IMR-90 (cell line): ENCODE data around the gene H2BK1. TPM values are rescaled to one million over a fixed set of nuclear protein-coding genes. Genes with fewer than 3 reads are reported as not detected.

Source experiments
- ATAC-seq: fragments of 200-7000 bp; cut with Tn5 transposase; 2 replicates; pipeline ENCODE4 v1.9.1; 2020; ENCODE audit warnings: low read depth, mild to moderate bottlenecking, moderate library complexity
- BruUV-seq: library from RNA; stranded (reverse); fragments of 400-500 nt; replicated peaks from 2 replicates; lab custom pipeline; 2021; lab: Mats Ljungman, UMichigan
- CTCF ChIA-PET: fragments of 300-600 bp; formaldehyde crosslinking; extraction: SDS; loops from one replicate; lab custom pipeline; 2021; ENCODE audit warnings: antibody characterized with exemption; lab: Yijun Ruan, JAX
- POLR2A ChIA-PET: fragments of 300-600 bp; sonication (Branson Sonifier 250); formaldehyde crosslinking; loops from one replicate; lab custom pipeline; 2022; ENCODE audit warnings: antibody characterized with exemption; ENCODE audit not compliant: unreplicated experiment; lab: Charles Lee
- DNase-seq: peaks from one replicate; pipeline ENCODE4 v3.0.0; 2013
- H2AFZ ChIP-seq: replicated peaks from 2 replicates; pipeline ENCODE3; 2013; ENCODE audit warnings: low read length, mild to moderate bottlenecking; ENCODE audit not compliant: poor library complexity
- H2AK5ac ChIP-seq: 2 replicates; pipeline ENCODE4 v1.6.1; 2013; ENCODE audit warnings: low read depth, low read length, inconsistent platforms
- H2AK9ac ChIP-seq: replicated peaks from 2 replicates; pipeline ENCODE3; 2013; ENCODE audit warnings: mild to moderate bottlenecking, low read depth, low read length, moderate library complexity; ENCODE audit not compliant: poor library complexity
- H2BK120ac ChIP-seq: 2 replicates; pipeline ENCODE4 v1.6.1; 2013; ENCODE audit warnings: low read depth, low read length, inconsistent platforms
- H2BK15ac ChIP-seq: 3 replicates; pipeline ENCODE4 v1.6.1; 2013; ENCODE audit warnings: low read depth, low read length, inconsistent platforms
- H2BK20ac ChIP-seq: 2 replicates; pipeline ENCODE4 v1.6.1; 2013; ENCODE audit warnings: low read depth, mild to moderate bottlenecking, inconsistent platforms, low read length, moderate library complexity
- H2BK5ac ChIP-seq: 2 replicates; pipeline ENCODE4 v1.6.1; 2013; ENCODE audit warnings: mild to moderate bottlenecking, low read depth, low read length, inconsistent platforms; ENCODE audit not compliant: poor library complexity, severe bottlenecking
- H3K14ac ChIP-seq: replicated peaks from 2 replicates; pipeline ENCODE4 v1.6.1; 2013; ENCODE audit warnings: low read depth, low read length, inconsistent platforms
- H3K18ac ChIP-seq: 2 replicates; pipeline ENCODE4 v1.6.1; 2013; ENCODE audit warnings: low read depth, low read length, control low read depth
- H3K23ac ChIP-seq: 2 replicates; pipeline ENCODE4 v1.6.1; 2013; ENCODE audit warnings: low read depth, low read length, inconsistent platforms
- H3K27ac ChIP-seq: 2 replicates; pipeline ENCODE4 v1.5.1; 2013; ENCODE audit warnings: mild to moderate bottlenecking, control low read depth, low read length; ENCODE audit not compliant: insufficient read depth
- H3K27me3 ChIP-seq: 2 replicates; pipeline ENCODE4 v1.6.1; 2013; ENCODE audit warnings: low read length; ENCODE audit not compliant: control insufficient read depth, insufficient read depth
- H3K36me3 ChIP-seq: 2 replicates; pipeline ENCODE4 v1.6.1; 2013; ENCODE audit warnings: low read length, mixed read lengths; ENCODE audit not compliant: control insufficient read depth, insufficient read depth
- H3K4ac ChIP-seq: 2 replicates; pipeline ENCODE4 v1.6.1; 2013; ENCODE audit warnings: low read depth, low read length, inconsistent platforms
- H3K4me1 ChIP-seq: 2 replicates; pipeline ENCODE4 v1.6.1; 2013; ENCODE audit warnings: low read length, mixed read lengths; ENCODE audit not compliant: control insufficient read depth, insufficient read depth
- H3K4me2 ChIP-seq: 2 replicates; pipeline ENCODE4 v1.6.1; 2013; ENCODE audit warnings: low read depth, mild to moderate bottlenecking, control low read depth, low read length, moderate library complexity
- H3K4me3 ChIP-seq: 2 replicates; pipeline ENCODE4 v1.5.1; 2013; ENCODE audit warnings: low read depth, mild to moderate bottlenecking, control low read depth, low read length, moderate library complexity; ENCODE audit not compliant: insufficient read depth
- H3K56ac ChIP-seq: 2 replicates; pipeline ENCODE4 v1.6.1; 2013; ENCODE audit warnings: low read length, inconsistent platforms; ENCODE audit not compliant: insufficient read depth; ENCODE audit errors: extremely low read depth
- H3K79me1 ChIP-seq, 2 experiments: 2 replicates each; pipeline ENCODE4 v1.6.1; 2013; ENCODE audit warnings: low read length in 2 of 2, inconsistent platforms in 1 of 2, low read depth in 1 of 2
- H3K9ac ChIP-seq: 2 replicates; pipeline ENCODE4 v1.6.1; 2013; ENCODE audit warnings: low read depth, low read length, control low read depth
- H3K9me1 ChIP-seq: 2 replicates; pipeline ENCODE4 v1.6.1; 2013; ENCODE audit warnings: low read length, inconsistent platforms; ENCODE audit not compliant: insufficient read depth
- H3K9me3 ChIP-seq: 2 replicates; pipeline ENCODE4 v1.6.1; 2013; ENCODE audit warnings: low read length; ENCODE audit not compliant: control insufficient read depth, insufficient read depth
- H4K20me1 ChIP-seq: 2 replicates; pipeline ENCODE4 v1.6.1; 2013; ENCODE audit warnings: low read length, inconsistent platforms; ENCODE audit not compliant: insufficient read depth
- H4K5ac ChIP-seq: 2 replicates; pipeline ENCODE4 v1.6.1; 2013; ENCODE audit warnings: mild to moderate bottlenecking, low read depth, low read length, control low read depth
- H4K8ac ChIP-seq, 2 experiments: 2 replicates each; pipeline ENCODE4 v1.6.1; 2013; ENCODE audit warnings: low read depth in 2 of 2, low read length in 2 of 2, control low read depth in 1 of 2, inconsistent platforms in 1 of 2
- H4K91ac ChIP-seq: 2 replicates; pipeline ENCODE4 v1.6.1; 2013; ENCODE audit warnings: low read depth, low read length, inconsistent platforms; ENCODE audit not compliant: insufficient read depth
- CHD1 ChIP-seq: IDR thresholded peaks from 2 replicates; pipeline ENCODE4 v1.6.1; 2012; ENCODE audit warnings: low read depth, low read length, improper control_type of control experiment
- ELK1 ChIP-seq: fragments of 150-350 bp; IDR thresholded peaks from 2 replicates; pipeline ENCODE4 v1.6.1; 2016; ENCODE audit warnings: low read depth, mild to moderate bottlenecking, low read length, moderate library complexity, borderline replicate concordance
- NFE2L2 ChIP-seq: fragments of 150-350 bp; IDR thresholded peaks from 2 replicates; pipeline ENCODE4 v1.6.1; 2016; ENCODE audit warnings: low read depth, mild to moderate bottlenecking, low read length
- POLR2A ChIP-seq: IDR thresholded peaks from 2 replicates; pipeline ENCODE4 v1.6.1; 2012; ENCODE audit warnings: mild to moderate bottlenecking, low read depth, low read length
- SMC3 ChIP-seq: fragments of 150-350 bp; IDR thresholded peaks from 2 replicates; pipeline ENCODE4 v1.6.1; 2016; ENCODE audit warnings: low read depth, mild to moderate bottlenecking, antibody characterized with exemption, low read length, moderate library complexity
- WGBS, 2 experiments: methylation state at CpG; one replicate each; pipeline versions ENCODE4 v1.1.5 to v1.1.7; 2013; ENCODE audit warnings: missing lambda C conversion rate in 2 of 2; ENCODE audit not compliant: insufficient read length in 1 of 2; ENCODE audit errors: extremely low coverage in 2 of 2; 5-methylcytosine and 5-hydroxymethylcytosine counted together
- dilution Hi-C: fragments of 300-500 bp; cut with HindIII; formaldehyde crosslinking; loops from one replicate; pipeline ENCODE4 v1.14.3; 2018; ENCODE audit warnings: low sequenced_read_pairs; ENCODE audit not compliant: unreplicated experiment
- in situ Hi-C: fragments of 300-500 bp; cut with MboI; formaldehyde crosslinking; loops from 3 replicates; pipeline ENCODE4 v1.14.3; 2019; ENCODE audit warnings: low sequenced_read_pairs, inconsistent platforms, mixed read lengths
- intact Hi-C: fragments of 100-400 bp; cut with micrococcal nuclease; formaldehyde crosslinking; loops from 2 replicates; pipeline ENCODE4 v1.10.0; 2022
- polyA plus RNA-seq, 3 experiments: library from polyadenylated mRNA; depleted of rRNA; stranded (reverse); fragments of >200 nt; gene quantifications; 2 replicates each; pipeline ENCODE4 v1.2.3, GENCODE V29; 2012; ENCODE audit warnings: low replicate concordance in 1 of 3
- total RNA-seq: library from RNA; depleted of rRNA; stranded (reverse); fragments of >200 nt; gene quantifications from 2 replicates; pipeline ENCODE4 v1.2.3, GENCODE V29; 2012

The H2BK1 gene
- total and polyA plus RNA-seq, 2 of the 4 experiments (the other 2 are of a cell fraction): not detected

DNA sequence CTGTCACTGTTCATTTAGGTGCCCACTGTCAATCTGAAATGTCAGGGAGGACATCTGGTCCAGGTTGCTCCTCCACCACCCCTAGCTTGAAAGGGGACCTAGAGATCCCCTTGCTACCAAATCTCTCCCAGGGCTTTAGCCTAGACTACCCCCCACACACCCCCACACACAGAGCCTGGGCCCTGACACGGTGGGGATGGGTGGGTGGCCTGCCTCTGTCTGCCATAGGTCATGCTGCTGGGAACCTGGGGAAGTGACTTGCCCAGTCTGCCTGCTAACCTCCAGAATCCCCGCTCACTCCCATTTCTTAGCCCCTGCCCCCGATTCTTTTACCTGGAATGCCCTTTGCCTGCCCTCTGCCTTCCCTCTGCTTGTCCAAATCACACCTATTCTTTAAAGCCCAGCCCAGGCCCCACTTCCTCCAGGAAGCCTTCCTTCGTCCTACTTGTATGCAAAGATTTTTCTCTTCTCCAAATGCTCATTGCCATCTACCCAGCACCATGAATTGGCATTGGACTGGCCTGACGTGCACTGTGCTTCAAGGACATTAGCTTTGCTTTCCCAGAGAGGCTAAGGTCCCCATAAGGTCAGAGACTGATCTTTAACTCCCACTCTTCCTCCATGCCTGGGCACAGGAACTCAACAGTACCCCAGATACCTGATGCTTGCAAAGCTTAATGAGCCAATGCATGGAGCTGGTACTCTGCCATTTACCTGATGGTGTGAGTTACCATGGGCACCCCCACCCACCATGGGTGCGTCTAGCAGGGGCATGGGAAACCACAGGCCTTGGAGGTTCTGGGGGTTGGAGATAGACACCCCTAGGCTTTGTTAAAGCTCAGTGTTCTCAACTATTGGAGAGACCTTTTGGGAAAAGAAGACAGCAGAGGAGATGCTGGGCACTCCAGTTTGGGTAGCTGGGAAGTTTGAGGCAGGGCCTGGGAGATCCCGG is 40.2 kb upstream of the H2BK1 start:
- H3K4me3 ChIP-seq: no peak overlapping the region
- CTCF ChIA-PET: interaction anchor here (0.6 kb wide), 1 partner anchor 354 kb away, joined by 3 read pairs; no protein-coding TSS in a partner anchor
- dilution Hi-C loops (no loop called here), intact Hi-C loops (no loop called here), in situ Hi-C loops (no loop called here)
- peak overlapping the region; percentile 98 for H4K91ac ChIP-seq
- 91% methylated on average over 4 of the region's 7 CpGs; no CpG with 5 or more reads in 1 of the 2 experiments for WGBS, 2 experiments
- peaks cover 14% of the 10 kb centered on the region for H3K9me1 ChIP-seq
- H3K23ac ChIP-seq: peak overlapping the region; percentile 59
- no peak overlapping the region; the same call in 1 of the 2 replicates for H3K18ac ChIP-seq
- H2BK120ac ChIP-seq: peak overlapping the region; percentile 77
- POLR2A ChIA-PET: no interaction called here
- DNase-seq: no peak
- no peak for ATAC-seq
- peak overlapping the region; percentile 5; the same call in 1 of the 2 replicates for H2BK20ac ChIP-seq
- no peaks in the 10 kb centered on the region for H3K36me3 ChIP-seq
- peak overlapping the region; percentile 21; the same call in 1 of the 3 replicates for H2BK15ac ChIP-seq
- H3K14ac ChIP-seq: peak overlapping the region; percentile 37; the same call in 1 of the 2 replicates
- H3K4ac ChIP-seq: peak overlapping the region; percentile 66
- no peaks in the 10 kb centered on the region; the same call in 1 of the 2 replicates for H3K27me3 ChIP-seq
- H4K8ac ChIP-seq: peak overlapping the region; percentile 94 to 99; a peak in 2 of 4 replicates
- no peak overlapping the region for H3K56ac ChIP-seq
- peak overlapping the region; percentile 71; the same call in 1 of the 2 replicates for H3K4me2 ChIP-seq
- H3K9ac ChIP-seq: no peak overlapping the region
- no peaks in the 10 kb centered on the region; the same call in 1 of the 2 replicates for H4K20me1 ChIP-seq
- peaks cover 42% of the 10 kb centered on the region for H3K4me1 ChIP-seq
- no peaks in the 10 kb centered on the region for H3K9me3 ChIP-seq
- peak overlapping the region; percentile 85 for H2AK9ac ChIP-seq
- BruUV-seq: no TSS peak
- no peak overlapping the region for H3K27ac ChIP-seq
- H2AFZ ChIP-seq: peak overlapping the region; percentile 18
- H3K79me1 ChIP-seq: peaks cover 5 to 59% of the 10 kb centered on the region in 2 experiments; a peak in 3 of 4 replicates
- peak overlapping the region; percentile 97 for H2AK5ac ChIP-seq
- peak overlapping the region; percentile 53 for H4K5ac ChIP-seq
- TF ChIP-seq CHD1: no peak
- TF ChIP-seq POLR2A: no peak
- TF ChIP-seq ELK1: no peak
- no peak for TF ChIP-seq SMC3
- TF ChIP-seq NFE2L2: no peak
- H2BK5ac ChIP-seq: no peak overlapping the region
